Tibial artery (tissue), 4 donors: ENCODE results near the gene ORM2.
"Not testable (repeated sequence)": the region's sequence is repeated elsewhere in the genome, so short reads cannot be mapped to it uniquely, and the experiment has no call there.

ENCODE experiments used
- DNase-seq, 2 donors: peaks; one replicate each; pipeline ENCODE4 v3.0.0-alpha.2; 2019
- H3K27ac ChIP-seq, 2 donors: fragments of 200-600 bp; sonication (generic) in 1 of 2; 1 replicate in 1 of 2; 2 replicates in 1 of 2; pipeline ENCODE4 v1.5.1; 2018 to 2019; ENCODE audit warnings: mild to moderate bottlenecking in 1 of 2
- H3K27me3 ChIP-seq, 2 donors: fragments of 200-600 bp; sonication (generic) in 1 of 2; one replicate each; pipeline versions ENCODE4 v1.5.1 to v1.6.0; 2016 to 2019
- H3K36me3 ChIP-seq, 3 donors: fragments of 200-600 bp; sonication (generic) in 2 of 3; one replicate each; pipeline ENCODE4 v1.5.1; 2016 to 2019; ENCODE audit warnings: mild to moderate bottlenecking in 2 of 3
- H3K4me1 ChIP-seq, 4 donors: fragments of 200-600 bp; sonication (generic) in 2 of 4; 1 replicate in 3 of 4; 2 replicates in 1 of 4; pipeline ENCODE4 v1.5.1; 2016 to 2019
- H3K4me3 ChIP-seq, 2 donors: fragments of 200-600 bp; sonication (generic) in 1 of 2; 1 replicate in 1 of 2; 2 replicates in 1 of 2; pipeline ENCODE4 v1.5.1; 2018 to 2019; ENCODE audit warnings: mild to moderate bottlenecking in 2 of 2
- H3K9me3 ChIP-seq, 3 donors: fragments of 200-600 bp; sonication (generic) in 1 of 3; one replicate each; pipeline ENCODE4 v1.5.1; 2016 to 2019
- intact Hi-C: fragments of 100-400 bp; cut with DNase I; formaldehyde crosslinking; loops from one replicate; pipeline ENCODE4 v1.15.0; 2023; ENCODE audit warnings: low total_unique reads
- TF ChIP-seq, protein P1 (sequence below), 2 experiments: fragments of 200-600 bp in 1 of 2; fragments of 450-650 bp in 1 of 2; IDR thresholded peaks; one replicate each; pipeline ENCODE4 v1.5.1; 2017 to 2019; ENCODE audit warnings: antibody characterized with exemption in 2 of 2, mild to moderate bottlenecking in 1 of 2, moderate library complexity in 1 of 2

Gene ORM2

DNA sequence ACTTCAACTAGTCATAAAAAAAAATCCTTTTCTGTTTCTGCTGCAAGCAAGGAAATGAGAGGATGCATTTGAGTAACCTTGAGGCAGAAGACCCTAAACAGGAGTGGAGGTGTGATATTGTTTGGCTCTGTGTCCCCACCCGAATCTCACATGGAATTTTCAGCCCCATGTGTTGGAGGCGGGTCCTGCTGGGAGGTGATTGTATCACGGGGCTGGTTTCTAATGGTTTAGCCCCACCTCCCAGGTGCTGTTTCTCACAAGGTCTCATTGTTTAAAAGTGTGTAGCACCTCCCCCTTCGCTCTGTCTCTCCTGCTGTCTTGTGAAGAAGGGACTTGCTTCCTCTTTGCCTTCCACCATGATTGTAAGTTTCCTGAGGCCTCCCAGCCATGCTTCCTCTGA is 4.0 kb downstream of the ORM2 start:
- H3K27me3 ChIP-seq, H3K4me3 ChIP-seq, H3K4me1 ChIP-seq, H3K9me3 ChIP-seq, intact Hi-C loops, H3K27ac ChIP-seq: not testable (repeated sequence)
- H3K36me3 ChIP-seq, result peaks cover 15 to 39% (median 30%) of the 10 kb centered on the region in 3 donors
- peak in 1 of 2 donors; percentile 6 for DNase-seq

DNA sequence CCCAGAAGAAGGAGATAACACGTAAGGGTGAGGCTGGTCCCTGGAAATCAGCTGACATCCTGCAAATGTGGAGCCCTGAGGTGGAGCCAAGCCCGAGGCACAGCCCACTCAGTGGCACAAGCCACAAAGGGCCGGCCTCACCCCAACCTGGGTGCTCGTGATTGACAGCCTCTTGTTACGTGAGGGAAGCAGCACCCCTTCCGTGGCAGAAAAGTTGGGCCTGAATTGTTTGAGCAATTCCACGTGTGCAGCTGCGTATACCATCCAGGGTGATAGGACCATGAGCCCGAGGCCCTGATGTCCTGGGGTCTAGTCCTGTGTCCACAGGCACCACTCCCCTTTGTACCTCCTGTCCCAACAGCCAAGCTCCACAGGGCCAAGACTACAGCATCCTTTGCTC is 4.8 kb downstream of the ORM2 start:
- TF ChIP-seq, protein P1, sequence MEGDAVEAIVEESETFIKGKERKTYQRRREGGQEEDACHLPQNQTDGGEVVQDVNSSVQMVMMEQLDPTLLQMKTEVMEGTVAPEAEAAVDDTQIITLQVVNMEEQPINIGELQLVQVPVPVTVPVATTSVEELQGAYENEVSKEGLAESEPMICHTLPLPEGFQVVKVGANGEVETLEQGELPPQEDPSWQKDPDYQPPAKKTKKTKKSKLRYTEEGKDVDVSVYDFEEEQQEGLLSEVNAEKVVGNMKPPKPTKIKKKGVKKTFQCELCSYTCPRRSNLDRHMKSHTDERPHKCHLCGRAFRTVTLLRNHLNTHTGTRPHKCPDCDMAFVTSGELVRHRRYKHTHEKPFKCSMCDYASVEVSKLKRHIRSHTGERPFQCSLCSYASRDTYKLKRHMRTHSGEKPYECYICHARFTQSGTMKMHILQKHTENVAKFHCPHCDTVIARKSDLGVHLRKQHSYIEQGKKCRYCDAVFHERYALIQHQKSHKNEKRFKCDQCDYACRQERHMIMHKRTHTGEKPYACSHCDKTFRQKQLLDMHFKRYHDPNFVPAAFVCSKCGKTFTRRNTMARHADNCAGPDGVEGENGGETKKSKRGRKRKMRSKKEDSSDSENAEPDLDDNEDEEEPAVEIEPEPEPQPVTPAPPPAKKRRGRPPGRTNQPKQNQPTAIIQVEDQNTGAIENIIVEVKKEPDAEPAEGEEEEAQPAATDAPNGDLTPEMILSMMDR (IDR thresholded peaks at IDR 0.05), result no peak
- H3K4me1 ChIP-seq, result no peaks in the 10 kb centered on the region
- intact Hi-C loops, result no loop called here
- no peak overlapping the region for H3K27ac ChIP-seq
- peaks cover 20 to 46% (median 38%) of the 10 kb centered on the region in 3 donors for H3K36me3 ChIP-seq
- DNase-seq, result peak in 1 of 2 donors; percentile 63
- H3K9me3 ChIP-seq, result no peaks in the 10 kb centered on the region
- no peaks in the 10 kb centered on the region for H3K27me3 ChIP-seq
- no peak overlapping the region for H3K4me3 ChIP-seq

DNA sequence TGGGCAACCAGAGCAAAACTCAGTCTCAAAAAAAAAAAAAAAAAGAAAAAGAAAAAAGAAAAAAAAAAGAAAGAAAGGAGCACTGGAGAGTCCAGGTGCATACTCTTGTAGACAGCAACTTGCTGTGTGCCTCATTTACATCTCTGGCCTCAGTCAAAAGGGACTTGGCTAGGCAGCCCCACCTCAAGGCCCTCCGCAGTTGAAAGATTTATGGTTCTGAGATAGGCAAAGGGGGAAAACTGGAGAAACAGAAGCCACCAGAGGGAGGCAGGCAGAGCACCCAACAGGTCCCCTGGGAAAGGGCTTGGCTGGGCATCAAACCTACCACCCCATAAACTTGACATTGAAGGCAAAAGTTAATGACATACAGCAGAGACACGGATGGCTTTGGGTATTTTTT is 6.1 kb downstream of the ORM2 start:
- TF ChIP-seq, protein P1 (IDR thresholded peaks at IDR 0.05), result no peak
- no peaks in the 10 kb centered on the region for H3K4me1 ChIP-seq
- H3K27me3 ChIP-seq, result no peaks in the 10 kb centered on the region
- H3K4me3 ChIP-seq, result no peak overlapping the region
- intact Hi-C loops, result no loop called here
- no peak for DNase-seq
- no peak overlapping the region for H3K27ac ChIP-seq
- H3K9me3 ChIP-seq, result no peaks in the 10 kb centered on the region
- H3K36me3 ChIP-seq, result peaks cover 31 to 58% (median 51%) of the 10 kb centered on the region in 3 donors

DNA sequence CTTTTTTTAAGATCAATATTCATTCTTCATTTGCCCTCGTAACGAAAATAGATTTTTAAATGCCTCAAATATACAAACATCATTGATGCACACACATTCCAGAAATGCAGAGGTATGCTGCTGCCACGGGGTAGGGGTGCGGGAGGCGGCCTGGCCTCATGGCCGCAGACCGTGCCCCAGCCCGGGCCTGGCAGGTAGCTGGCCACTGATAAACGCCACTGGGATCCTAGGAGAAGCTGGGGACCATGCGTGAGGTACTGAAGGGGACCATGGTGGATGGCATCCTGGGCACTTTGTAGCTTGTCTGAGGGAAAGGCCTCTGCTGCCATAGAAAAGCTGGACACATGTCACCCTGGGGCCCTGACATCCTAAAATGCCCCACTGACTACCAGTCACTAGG is 6.5 kb downstream of the ORM2 start:
- Histone ChIP-seq H3K36me3 (peaks cover 36 to 62% (median 55%) of the 10 kb centered on the region in 3 donors), H3K27ac (no peak overlapping the region), H3K4me1 (no peaks in the 10 kb centered on the region), H3K4me3 (no peak overlapping the region), H3K9me3 (no peaks in the 10 kb centered on the region), H3K27me3 (no peaks in the 10 kb centered on the region)
- intact Hi-C loops, result no loop called here
- DNase-seq, result no peak
- TF ChIP-seq, protein P1 (IDR thresholded peaks at IDR 0.05), result no peak

DNA sequence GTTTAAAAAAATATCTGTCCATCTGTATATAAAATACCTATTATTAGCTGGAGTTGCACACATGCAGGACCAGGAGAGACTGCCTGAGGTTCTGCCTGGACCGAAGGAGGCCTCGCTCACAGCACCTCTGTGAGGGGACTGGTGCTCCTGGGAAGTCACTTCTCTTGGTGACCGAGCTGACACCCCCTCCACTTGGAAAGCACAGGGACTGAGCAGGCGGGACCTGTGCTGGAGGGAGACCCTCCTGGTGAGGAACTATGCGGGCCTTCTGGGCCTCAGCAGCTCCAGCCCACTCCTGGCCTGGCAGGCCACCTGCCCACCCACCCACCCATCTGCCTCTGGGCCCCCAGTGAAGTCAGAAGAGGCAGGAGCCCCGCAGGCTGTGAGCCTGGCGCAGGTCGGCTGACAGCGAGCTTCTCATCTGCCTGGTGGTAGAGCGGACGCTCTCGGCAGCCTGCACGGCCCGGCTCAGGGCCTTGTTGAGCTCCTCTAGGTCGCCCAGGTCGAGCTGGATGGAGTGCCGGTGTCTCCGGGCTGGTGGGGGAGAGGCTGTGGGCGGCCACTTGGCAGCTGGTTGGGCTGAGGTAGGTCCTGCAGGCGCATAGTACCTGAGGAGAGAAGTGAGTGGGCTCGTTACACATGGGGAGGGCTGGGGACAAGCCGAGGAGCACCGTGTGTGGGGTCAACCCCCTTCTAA is 7.2 kb downstream of the ORM2 start:
- DNase-seq, result no peak
- TF ChIP-seq, protein P1 (IDR thresholded peaks at IDR 0.05), result no peak
- Histone ChIP-seq H3K4me3 (no peak overlapping the region), H3K9me3 (no peaks in the 10 kb centered on the region), H3K4me1 (no peaks in the 10 kb centered on the region), H3K36me3 (peaks cover 42 to 69% (median 62%) of the 10 kb centered on the region in 3 donors), H3K27ac (no peak overlapping the region), H3K27me3 (no peaks in the 10 kb centered on the region)
- intact Hi-C loops, result no loop called here

DNA sequence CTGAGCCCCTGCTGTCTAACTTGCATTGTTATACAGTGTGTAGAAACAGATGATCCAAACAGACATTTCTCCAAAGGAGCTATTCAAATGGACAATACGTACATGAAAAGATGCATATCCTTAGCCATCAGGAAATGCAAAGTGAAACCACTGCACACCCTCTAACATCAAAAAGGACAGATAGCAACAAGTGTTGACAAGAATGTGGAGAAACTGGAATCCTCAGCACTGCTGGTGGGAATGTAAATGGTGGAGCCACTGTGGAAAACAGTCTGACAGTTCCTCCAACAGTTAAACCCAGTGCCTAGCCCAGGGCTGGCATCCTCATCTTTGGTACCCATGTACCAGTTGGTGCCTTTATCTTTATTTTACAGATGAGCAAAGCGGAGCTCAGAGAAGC is 8.5 kb downstream of the ORM2 start:
- Histone ChIP-seq H3K4me1 (no peaks in the 10 kb centered on the region), H3K9me3 (no peaks in the 10 kb centered on the region), H3K36me3 (peaks cover 56 to 83% (median 75%) of the 10 kb centered on the region in 3 donors), H3K27ac (no peak overlapping the region), H3K27me3 (no peaks in the 10 kb centered on the region), H3K4me3 (no peak overlapping the region)
- TF ChIP-seq, protein P1 (IDR thresholded peaks at IDR 0.05), result no peak
- DNase-seq, result no peak
- intact Hi-C loops, result no loop called here
